HEK293T (cell line): ENCODE data around the gene GMDS.

Source experiments
- CTCF ChIA-PET: fragments of 350-600 bp; formaldehyde crosslinking; extraction: SDS; loops from one replicate; lab custom pipeline; 2021; ENCODE audit warnings: antibody characterized with exemption, inconsistent platforms; lab: Yijun Ruan, JAX
- POLR2A ChIA-PET: fragments of 350-600 bp; formaldehyde crosslinking; extraction: SDS; loops from one replicate; lab custom pipeline; 2020; ENCODE audit warnings: antibody characterized with exemption, inconsistent platforms; lab: Yijun Ruan, JAX
- DNase-seq: peaks from one replicate; pipeline ENCODE4 v3.0.0; 2012; ENCODE audit warnings: mixed read lengths; ENCODE audit errors: extremely low spot score
- ARNT ChIP-seq: fragments of 450-650 bp; IDR thresholded peaks from 2 replicates; pipeline ENCODE4 v1.6.1; 2017; ENCODE audit warnings: mild to moderate bottlenecking
- BHLHE40 ChIP-seq: fragments of 450-650 bp; IDR thresholded peaks from 2 replicates; pipeline ENCODE4 v1.6.1; 2016; ENCODE audit warnings: mild to moderate bottlenecking, moderate library complexity, borderline replicate concordance
- CTBP1 ChIP-seq: fragments of 450-650 bp; IDR thresholded peaks from 2 replicates; pipeline ENCODE4 v1.6.1; 2016; ENCODE audit warnings: borderline replicate concordance
- ELF4 ChIP-seq: fragments of 450-650 bp; IDR thresholded peaks from 2 replicates; pipeline ENCODE4 v1.6.1; 2017; ENCODE audit warnings: antibody characterized with exemption
- FOXA1 ChIP-seq: fragments of 450-650 bp; IDR thresholded peaks from 2 replicates; pipeline ENCODE4 v1.6.1; 2016; ENCODE audit warnings: mild to moderate bottlenecking
- FOXK2 ChIP-seq: fragments of 450-650 bp; IDR thresholded peaks from 2 replicates; pipeline ENCODE4 v1.6.1; 2016; ENCODE audit warnings: mild to moderate bottlenecking
- FOXM1 ChIP-seq: fragments of 450-650 bp; IDR thresholded peaks from 2 replicates; pipeline ENCODE4 v1.6.1; 2017; ENCODE audit warnings: mild to moderate bottlenecking, borderline replicate concordance
- HDGF ChIP-seq: fragments of 450-650 bp; IDR thresholded peaks from 2 replicates; pipeline ENCODE4 v1.6.1; 2017; ENCODE audit warnings: antibody characterized with exemption, borderline replicate concordance
- L3MBTL2 ChIP-seq: fragments of 450-650 bp; conservative IDR thresholded peaks from 2 replicates; pipeline ENCODE4 v1.6.1; 2016; ENCODE audit warnings: mild to moderate bottlenecking
- LEF1 ChIP-seq: fragments of 450-650 bp; IDR thresholded peaks from 2 replicates; pipeline ENCODE4 v1.6.1; 2017; ENCODE audit warnings: mild to moderate bottlenecking, borderline replicate concordance
- NFRKB ChIP-seq: fragments of 450-650 bp; IDR thresholded peaks from 2 replicates; pipeline ENCODE4 v1.6.1; 2016; ENCODE audit warnings: mild to moderate bottlenecking, moderate library complexity
- PKNOX1 ChIP-seq: fragments of 450-650 bp; IDR thresholded peaks from 2 replicates; pipeline ENCODE4 v1.6.1; 2016
- SP1 ChIP-seq: fragments of 450-650 bp; IDR thresholded peaks from 2 replicates; pipeline ENCODE4 v1.6.1; 2017
- SUZ12 ChIP-seq: fragments of 450-650 bp; IDR thresholded peaks from 2 replicates; pipeline ENCODE4 v1.6.1; 2016; ENCODE audit warnings: mild to moderate bottlenecking
- TARDBP ChIP-seq: fragments of 450-650 bp; IDR thresholded peaks from 2 replicates; pipeline ENCODE4 v1.6.1; 2016
- ZNF384 ChIP-seq: fragments of 450-650 bp; IDR thresholded peaks from 2 replicates; pipeline ENCODE4 v1.6.1; 2016

The GMDS gene

DNA sequence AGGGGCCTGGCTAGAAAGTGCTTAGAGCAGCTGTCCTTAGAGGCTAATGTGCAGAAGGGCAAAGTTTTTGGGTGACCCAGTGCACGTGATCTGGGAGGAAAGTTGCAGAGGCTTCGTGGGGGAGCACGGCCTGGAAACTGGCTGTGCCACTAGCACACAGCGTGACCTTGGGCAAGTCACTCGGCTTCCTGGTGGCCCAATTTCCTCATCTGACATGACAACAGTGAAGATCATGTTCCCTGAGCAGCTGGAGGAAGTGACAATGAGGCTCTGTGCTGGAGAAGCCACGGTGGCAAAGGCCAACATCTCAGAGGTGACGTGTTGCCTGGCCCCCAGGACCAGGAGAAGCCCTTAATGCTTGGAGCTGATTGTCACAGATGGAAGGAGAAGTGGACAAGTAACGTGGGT, 536.2 kb downstream of the GMDS start:
- POLR2A ChIA-PET, result interaction anchor here (1.4 kb wide), 1 partner anchor 102 kb away, joined by 6 read pairs; no protein-coding TSS in a partner anchor

GRCh38 chr6:1708820-1709219, 536.6 kb downstream of the GMDS start:
- no peak for DNase-seq
- POLR2A ChIA-PET, result no interaction called here
- TF ChIP-seq L3MBTL2, result no peak
- TF ChIP-seq SP1, result no peak
- TF ChIP-seq NFRKB, result no peak
- no peak for TF ChIP-seq FOXA1
- TF ChIP-seq TARDBP, result no peak
- TF ChIP-seq BHLHE40, result no peak
- TF ChIP-seq LEF1, result no peak
- CTCF ChIA-PET, result interaction anchor here (0.5 to 1.1 kb wide), 3 partner anchors 9 to 82 kb away, joined by 3 to 4 read pairs (median 3); no protein-coding TSS in a partner anchor

More for the DNA sequence above, 536.2 kb downstream of the GMDS start:
- CTCF ChIA-PET, result interaction anchor here (0.5 kb wide), 1 partner anchor 56 kb away, joined by 3 read pairs; no protein-coding TSS in a partner anchor
- TF ChIP-seq PKNOX1, result no peak
- no peak for TF ChIP-seq ZNF384
- no peak for TF ChIP-seq SP1
- TF ChIP-seq SUZ12, result no peak
- no peak for TF ChIP-seq LEF1
- no peak for TF ChIP-seq TARDBP
- no peak for TF ChIP-seq NFRKB
- TF ChIP-seq FOXA1, result no peak
- TF ChIP-seq FOXK2, result no peak
- no peak for DNase-seq

DNA sequence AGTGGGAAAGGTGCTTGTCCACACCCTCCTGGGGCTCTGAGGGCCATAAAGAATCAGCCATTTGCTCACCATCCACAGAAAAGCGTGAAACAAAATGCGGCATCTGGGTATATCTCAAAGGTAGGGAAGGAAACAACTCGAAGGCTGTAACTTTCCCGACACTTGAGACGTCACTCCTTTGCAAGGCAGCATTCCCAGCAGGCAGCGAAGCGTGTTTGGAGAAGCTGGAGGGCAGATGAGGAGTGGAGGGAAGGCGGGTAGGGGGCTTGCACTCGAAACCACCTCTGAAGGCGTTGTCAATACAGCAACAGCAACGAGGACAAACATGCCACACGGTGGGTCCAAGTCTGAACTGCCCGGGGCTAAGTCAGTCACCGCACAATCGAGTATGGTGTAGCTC, 537.3 kb downstream of the GMDS start:
- POLR2A ChIA-PET, result no interaction called here
- TF ChIP-seq SP1 (no peak), L3MBTL2 (no peak), BHLHE40 (no peak), FOXA1 (no peak), PKNOX1 (no peak), FOXK2 (no peak), LEF1 (no peak), ZNF384 (no peak)
- no peak for DNase-seq
- CTCF ChIA-PET, result interaction anchor here (1.0 to 1.1 kb wide), 2 partner anchors 9 to 82 kb away, joined by 3 to 4 read pairs; no protein-coding TSS in a partner anchor

DNA sequence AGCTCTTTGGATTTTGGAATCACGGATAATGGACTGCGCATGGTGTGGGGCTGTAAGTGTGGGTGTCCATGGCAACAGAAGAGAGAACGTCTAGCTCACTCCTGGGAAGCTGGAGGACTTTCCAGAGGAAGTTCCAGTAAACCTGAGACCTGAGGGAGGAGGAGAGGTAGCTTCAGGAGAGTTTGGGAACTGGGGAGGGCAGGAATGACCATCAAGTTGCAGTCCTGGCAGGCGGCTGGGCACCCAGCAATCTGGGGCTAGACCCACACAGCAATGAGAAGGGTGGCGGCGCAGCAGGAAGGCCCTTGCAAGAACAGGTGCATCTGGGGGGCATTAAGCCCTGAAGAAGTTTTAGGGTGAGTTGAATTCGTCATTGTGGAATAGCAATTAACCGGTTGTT, 539.8 kb downstream of the GMDS start:
- no peak for DNase-seq

GRCh38 chr6:1705183-1705582, 540.2 kb downstream of the GMDS start:
- ChIA-PET CTCF (no interaction called here), POLR2A (no interaction called here)
- no peak for DNase-seq
- TF ChIP-seq ZNF384, result no peak
- TF ChIP-seq FOXK2, result no peak
- no peak for TF ChIP-seq FOXM1
- no peak for TF ChIP-seq LEF1
- TF ChIP-seq TARDBP, result no peak

More for the DNA sequence above, 539.8 kb downstream of the GMDS start:
- CTCF ChIA-PET, result no interaction called here
- TF ChIP-seq HDGF (no peak), CTBP1 (no peak), ELF4 (no peak), SUZ12 (no peak), LEF1 (no peak), FOXA1 (no peak), BHLHE40 (no peak), L3MBTL2 (no peak), SP1 (no peak), ZNF384 (no peak), ARNT (no peak), PKNOX1 (no peak), FOXM1 (no peak), NFRKB (no peak), TARDBP (no peak), FOXK2 (no peak)
- POLR2A ChIA-PET, result no interaction called here

GRCh38 chr6:1704711-1705110, 540.7 kb downstream of the GMDS start:
- TF ChIP-seq ELF4, result no peak
- no peak for TF ChIP-seq ZNF384
- TF ChIP-seq SUZ12, result no peak
- no peak for TF ChIP-seq FOXA1
- TF ChIP-seq NFRKB, result no peak
- TF ChIP-seq FOXK2, result no peak
- no peak for TF ChIP-seq SP1
- TF ChIP-seq HDGF, result no peak
- TF ChIP-seq ARNT, result no peak
- TF ChIP-seq LEF1, result no peak
- no peak for TF ChIP-seq CTBP1
- TF ChIP-seq PKNOX1, result no peak
- TF ChIP-seq BHLHE40, result no peak
- no peak for TF ChIP-seq L3MBTL2
- TF ChIP-seq FOXM1, result no peak
- TF ChIP-seq TARDBP, result no peak
- CTCF ChIA-PET, result no interaction called here
- POLR2A ChIA-PET, result no interaction called here
- DNase-seq, result no peak
